ENCODE data around the gene PNPLA2.
A peak's percentile ranks its signal among the peaks of the same experiment; 100 is the strongest.

Gene PNPLA2

GRCh38 chr11:843818-844692 lies 25.3 kb downstream of the PNPLA2 start:
- DNase-seq (ENCODE audit: low read depth in 3 of 3) = no peak

DNA sequence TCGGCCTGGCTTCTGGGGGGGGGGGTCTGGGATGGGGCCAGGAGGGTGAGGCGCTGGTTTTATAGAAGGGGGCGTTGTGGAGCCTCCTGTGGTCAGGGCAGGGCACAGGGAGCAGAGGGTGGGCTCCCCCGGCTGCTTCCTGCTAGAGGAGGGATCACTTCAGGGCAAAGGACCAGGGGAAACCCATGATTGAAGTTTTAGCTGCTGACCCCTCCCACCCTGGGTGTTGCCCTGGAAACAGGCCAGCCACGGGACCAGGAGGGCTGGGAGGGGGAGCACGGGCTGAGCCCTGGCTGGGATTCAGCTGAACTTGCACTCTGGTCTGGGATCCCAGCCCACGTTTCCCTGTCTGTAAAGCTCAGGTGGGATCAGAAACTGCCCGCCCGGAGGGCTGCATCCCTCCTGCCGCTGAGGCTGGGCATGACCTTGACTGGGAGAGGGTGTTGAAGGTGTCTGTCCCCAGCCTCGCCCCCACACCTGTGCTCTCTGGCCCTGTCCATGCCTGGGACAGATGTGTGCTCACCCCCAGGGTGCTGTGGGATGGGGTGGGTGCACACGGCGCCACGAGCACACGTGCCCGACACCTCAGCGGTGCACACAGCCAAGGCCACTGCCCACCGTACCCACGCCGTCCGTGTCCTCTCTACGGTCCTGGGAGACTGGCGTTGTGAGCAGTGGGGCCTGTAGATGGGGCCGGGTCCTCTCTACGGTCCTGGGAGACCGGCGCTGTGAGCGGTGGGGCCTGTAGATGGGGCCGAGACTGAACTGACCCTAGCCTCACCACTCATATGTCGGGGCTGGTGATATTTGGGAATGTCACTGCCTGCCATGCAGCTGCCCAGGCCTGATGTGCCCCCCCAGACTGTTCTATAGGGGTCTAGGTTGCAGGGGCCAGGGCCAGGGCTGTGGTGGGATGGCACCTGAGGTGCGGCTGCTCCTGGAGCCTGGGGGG lies 26.3 kb downstream of the PNPLA2 start:
- no peak for DNase-seq (ENCODE audit: low read depth in 3 of 3)

DNA sequence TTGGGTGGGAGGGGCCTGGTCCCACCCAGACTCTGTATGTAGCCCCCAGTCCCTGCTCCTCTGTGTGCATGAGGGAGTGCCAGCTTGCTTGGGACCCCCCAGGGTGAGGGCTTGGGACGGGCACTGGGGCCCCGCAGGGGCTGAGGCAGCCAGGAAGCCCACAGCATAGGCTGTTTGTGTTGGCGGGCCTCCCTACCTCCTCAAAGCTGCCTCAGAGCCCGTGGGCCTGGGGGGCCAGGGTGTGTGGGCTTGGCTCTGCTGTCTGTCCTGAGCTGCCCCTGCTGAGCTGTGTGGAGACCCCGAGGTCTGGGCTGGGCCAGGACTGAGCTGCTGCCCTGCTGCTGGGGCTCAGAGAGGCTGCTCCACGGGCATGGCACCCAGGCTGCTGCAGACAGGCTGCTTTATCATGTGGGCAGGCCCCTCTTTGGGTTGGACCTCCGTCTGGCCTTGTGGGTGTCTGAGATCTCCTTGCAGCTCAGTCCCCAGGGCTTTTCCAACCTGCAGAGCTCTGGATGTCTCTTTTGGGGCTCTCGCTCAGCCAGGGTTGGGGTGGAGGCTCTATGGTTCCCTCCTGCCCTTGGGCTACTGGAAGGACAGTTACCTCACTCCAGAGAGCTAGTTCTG lies 27.3 kb downstream of the PNPLA2 start:
- no peak for DNase-seq (ENCODE audit: low read depth in 3 of 3)

DNA sequence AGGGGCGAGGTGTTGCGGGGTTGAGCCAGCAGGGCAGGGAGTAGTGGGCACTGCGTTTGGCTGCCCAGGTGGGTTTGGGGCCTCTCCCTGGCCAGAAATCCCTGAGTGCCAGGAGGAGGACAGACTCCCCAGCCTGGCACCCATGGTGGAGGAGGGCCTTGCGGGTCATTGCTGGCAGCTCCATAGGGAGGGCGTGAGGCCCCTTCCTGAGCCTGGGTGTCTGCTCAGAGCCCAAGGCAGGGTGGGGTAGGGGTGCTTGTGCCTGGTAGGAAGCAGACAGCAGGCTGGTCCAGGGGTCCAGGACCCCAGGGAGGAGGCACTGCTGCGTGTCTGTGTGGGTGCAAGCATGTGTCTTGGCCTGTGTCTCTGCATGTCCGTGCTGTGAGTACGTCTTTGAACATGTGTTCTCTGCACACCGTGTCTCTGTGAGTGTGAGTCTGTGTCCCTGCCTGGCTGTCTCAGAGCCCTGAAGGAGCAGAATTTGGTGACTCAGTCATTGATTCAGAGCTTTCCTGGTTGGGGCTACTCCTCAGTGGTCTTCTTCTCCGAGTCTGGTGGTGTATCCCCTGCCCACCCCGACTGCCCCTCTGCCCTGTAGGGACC lies 27.9 kb downstream of the PNPLA2 start:
- no peak for DNase-seq (ENCODE audit: low read depth in 3 of 3)

DNA sequence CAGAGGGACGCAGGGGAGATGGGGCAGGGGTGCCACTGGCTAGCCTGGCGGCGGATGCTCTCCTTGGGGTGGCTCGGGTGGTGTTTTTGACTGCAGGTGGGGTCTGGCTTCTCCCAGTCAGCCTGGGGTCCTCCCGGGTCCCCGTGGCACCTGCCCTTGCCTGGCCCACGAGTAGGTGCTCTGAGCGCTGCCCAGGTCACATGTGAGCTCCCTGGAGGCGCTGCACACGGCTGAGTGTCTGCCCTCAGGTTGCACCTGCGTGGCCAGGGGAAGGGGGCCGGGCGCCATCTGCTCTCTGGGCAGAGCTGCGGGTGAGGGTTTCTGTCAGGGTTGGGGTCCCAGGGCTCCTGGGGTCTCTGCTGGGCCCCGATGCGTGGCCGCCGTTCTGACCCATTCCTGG lies 29.2 kb downstream of the PNPLA2 start:
- no peak for DNase-seq (ENCODE audit: low read depth in 3 of 3)

GRCh38 chr11:848380-848931 lies 29.7 kb downstream of the PNPLA2 start:
- DNase-seq (ENCODE audit: low read depth in 3 of 3) = peak; percentile 35 to 57 (median 38)

GRCh38 chr11:849104-849824 lies 30.6 kb downstream of the PNPLA2 start:
- no peak for DNase-seq (ENCODE audit: low read depth in 3 of 3)

- DNase-seq (ENCODE audit: low read depth in 3 of 3) = no peak
These were observed 31.4 kb downstream of the PNPLA2 start for GRCh38 chr11:849951-850774.

DNA sequence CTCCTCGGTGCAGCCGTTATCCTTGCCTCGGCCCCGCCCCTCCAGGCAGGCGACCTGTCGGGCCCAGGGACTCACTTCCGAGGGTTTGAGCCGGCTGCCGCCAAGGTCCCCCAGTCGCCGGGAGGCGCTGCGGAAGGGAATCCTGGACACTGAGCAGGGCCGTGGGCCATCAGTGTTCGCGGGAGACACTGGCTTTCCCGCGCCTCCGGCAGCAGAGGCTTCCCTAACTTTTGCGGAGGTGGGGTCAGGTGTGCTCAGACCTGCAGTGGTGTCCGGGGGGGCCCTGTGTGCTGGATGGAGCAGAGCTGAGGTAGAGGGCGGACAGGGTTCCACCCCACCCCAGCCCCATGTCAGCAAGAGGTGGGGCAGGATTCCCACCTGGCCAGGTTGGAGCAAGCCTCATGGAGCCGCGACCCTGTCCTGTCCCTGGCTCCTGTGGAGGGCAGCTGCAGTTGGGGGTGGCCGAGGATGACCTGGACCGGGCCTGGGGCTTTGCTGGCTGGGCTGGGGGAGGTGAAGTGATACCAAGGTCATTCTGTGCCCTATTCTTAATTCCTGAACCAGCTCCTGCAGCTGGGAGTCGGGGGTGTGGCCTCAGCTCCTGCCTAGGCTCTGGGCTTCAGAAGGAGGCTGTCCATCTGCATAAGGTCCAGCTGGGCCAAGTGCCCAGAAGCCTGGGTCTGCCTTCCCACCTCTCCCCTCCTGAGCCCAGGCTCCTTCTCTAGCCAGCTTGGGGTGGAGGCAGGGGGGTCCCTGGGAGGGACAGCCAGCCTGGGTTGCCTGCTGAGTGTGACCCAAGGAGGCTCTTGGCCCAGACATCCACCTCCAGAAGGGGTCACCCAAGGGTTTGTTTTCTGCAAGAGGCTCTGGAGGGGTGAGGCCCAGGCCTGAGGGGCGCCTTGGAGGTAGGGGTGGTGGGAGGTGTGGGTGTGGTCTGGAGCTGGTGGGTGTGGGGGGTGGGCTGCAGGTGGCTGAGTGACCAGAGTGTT lies 32.4 kb downstream of the PNPLA2 start:
- no peak for DNase-seq (ENCODE audit: low read depth in 3 of 3)

GRCh38 chr11:852762-853161 lies 34.0 kb downstream of the PNPLA2 start:
- no peak for DNase-seq (ENCODE audit: low read depth in 3 of 3)

- DNase-seq (ENCODE audit: low read depth in 3 of 3) = no peak
These were observed 35.2 kb downstream of the PNPLA2 start for GRCh38 chr11:853682-854448.

DNA sequence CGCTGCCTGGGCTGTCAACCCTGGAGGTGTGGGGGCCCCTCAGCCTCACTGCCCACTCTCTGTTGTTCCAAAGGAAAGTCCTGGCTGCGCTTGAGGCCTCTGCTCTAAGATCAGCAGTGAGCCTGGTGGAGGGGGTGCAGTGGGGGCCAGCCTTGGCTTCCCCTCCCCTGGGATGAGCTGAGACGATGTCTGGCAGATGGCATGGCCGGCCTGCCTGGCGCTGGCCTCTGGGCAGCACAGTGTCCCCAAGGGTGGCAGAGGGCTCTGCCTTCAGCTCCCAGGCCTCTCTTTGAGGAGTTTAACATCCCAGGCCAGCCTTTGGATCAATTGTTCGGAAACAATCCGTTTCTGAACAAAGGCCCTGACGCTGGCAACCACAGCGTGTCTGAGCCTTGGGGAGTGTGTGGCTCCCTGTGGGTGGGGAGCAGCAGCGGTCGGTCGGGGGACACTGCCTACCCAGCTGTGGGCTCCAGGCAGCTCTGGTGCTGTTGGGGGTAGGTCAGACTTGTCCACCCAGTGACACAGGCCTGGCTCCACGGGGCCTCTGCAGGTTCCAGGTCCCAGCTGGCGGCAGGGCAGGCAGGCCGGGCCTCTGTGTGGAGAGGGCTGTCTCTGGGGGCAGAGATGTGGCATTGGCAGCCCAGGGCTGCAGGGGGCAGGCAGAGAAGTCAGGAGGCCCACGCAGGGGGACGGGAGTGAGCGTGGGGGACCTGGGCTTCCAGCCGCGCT lies 36.1 kb downstream of the PNPLA2 start:
- DNase-seq (ENCODE audit: low read depth in 3 of 3) = no peak

- DNase-seq (ENCODE audit: low read depth in 3 of 3) = no peak
These were observed 36.6 kb downstream of the PNPLA2 start for GRCh38 chr11:855330-855674.

DNA sequence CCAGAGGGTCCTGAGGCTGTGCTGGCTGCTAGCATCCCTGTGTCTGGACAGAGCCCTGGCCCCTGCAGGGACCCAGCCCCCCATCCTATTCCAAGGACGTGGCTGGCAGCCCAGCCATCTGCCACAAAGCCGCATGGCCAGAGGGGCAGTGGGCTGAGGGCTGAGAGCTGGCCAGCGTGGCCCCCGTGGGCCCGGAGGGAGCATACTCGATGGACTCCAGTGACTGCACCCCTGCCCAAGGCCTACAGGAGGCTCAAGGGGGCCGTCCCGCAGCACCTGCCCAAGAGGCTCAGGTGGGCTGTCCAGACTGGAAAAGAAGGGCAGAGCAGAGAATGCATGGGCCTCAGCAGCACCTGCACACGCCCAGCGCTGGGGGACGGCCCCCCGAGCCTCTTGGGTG lies 37.1 kb downstream of the PNPLA2 start:
- no peak for DNase-seq (ENCODE audit: low read depth in 3 of 3)

DNA sequence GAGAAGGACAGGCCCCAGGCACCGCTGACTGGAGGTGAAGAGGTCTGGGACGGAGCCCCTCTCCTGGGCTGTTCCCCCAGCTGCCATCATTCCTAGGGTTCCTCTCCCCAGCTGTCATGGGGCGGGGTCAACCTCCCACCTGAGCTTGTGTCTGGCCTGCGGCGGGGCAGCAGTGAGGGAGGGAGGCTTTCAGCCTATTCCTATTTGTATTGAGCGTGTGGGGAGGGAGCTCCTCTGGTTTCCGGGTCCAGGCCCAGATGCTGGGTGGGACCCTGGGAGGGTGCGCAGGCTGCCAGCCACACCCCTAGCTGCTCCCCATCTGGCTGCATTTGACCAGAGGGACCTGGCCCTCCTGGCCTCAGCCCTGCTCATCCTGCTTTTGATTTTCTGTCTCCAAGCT lies 37.7 kb downstream of the PNPLA2 start:
- no peak for DNase-seq (ENCODE audit: low read depth in 3 of 3)

- DNase-seq (ENCODE audit: low read depth in 3 of 3) = no peak
These were observed 39.5 kb downstream of the PNPLA2 start for GRCh38 chr11:858053-858761.

All from stimulated activated CD4-positive, alpha-beta T cell treated with anti-CD3 and anti-CD28 coated beads, TNF-alpha, amount 100 ng/mL, for 48 hours (primary cell).